Loucy (cell line): ENCODE measurements around the gene ESR1.

ENCODE experiments used
- CTCF ChIP-seq: fragments of 200-600 bp; sonication (generic); conservative IDR thresholded peaks from 2 replicates; pipeline ENCODE4 v1.5.1; 2014; ENCODE audit warnings: mild to moderate bottlenecking, antibody characterized with exemption, low read length
- EZH2phosphoT487 ChIP-seq: fragments of 200-600 bp; IDR thresholded peaks from 2 replicates; pipeline ENCODE4 v1.6.1; 2018; ENCODE audit warnings: antibody characterized with exemption, mild to moderate bottlenecking, moderate library complexity, borderline replicate concordance

- no peak for TF ChIP-seq CTCF
- TF ChIP-seq EZH2phosphoT487: no peak
Measured at GRCh38 chr6:151782560-151782959, 24.9 kb upstream of the ESR1 start.
